Measurements from ENCODE around the gene OR52B6. TPM values are rescaled to one million over a fixed set of nuclear protein-coding genes. Genes with fewer than 3 reads are reported as not detected.

Gene OR52B6
- total and polyA plus RNA-seq, 10 of the 15 experiments (the other 5 are each of a cell fraction or from before 2014, with no cell fraction given), result 0.07 TPM; not detected in 9

- TF ChIP-seq KDM1A (IDR thresholded peaks at IDR 0.05; ENCODE audit: borderline replicate concordance) (no peak), TCF3 (IDR thresholded peaks at IDR 0.05; ENCODE audit: borderline replicate concordance, insufficient read depth, low read depth, low read length) (no peak)
Measured at GRCh38 chr11:5548440-5548839, 32.2 kb upstream of the OR52B6 start, which contains the start of gene OR52H1 (continued).

- SMC1A ChIA-PET (ENCODE audit: uncharacterized antibody, unreplicated experiment), result interaction anchor here (1.3 kb wide), 1 partner anchor 22 kb away, joined by 3 read pairs; no protein-coding TSS in a partner anchor
- ATAC-seq (peak; percentile 78), DNase-seq (ENCODE audit: low read depth, low spot score) (peak; percentile 8), FAIRE-seq (no peak)
- BruUV-seq (replicated peaks), result no TSS peak
- no peak overlapping the region for H3K4me2 ChIP-seq (ENCODE audit: control insufficient read depth, insufficient read depth)
- no peaks in the 10 kb centered on the region for H4K20me1 ChIP-seq (ENCODE audit: control insufficient read depth, insufficient read depth)
- intact Hi-C loops (cut with micrococcal nuclease; ENCODE audit: unreplicated experiment) (loop anchor here (5.0 to 10.0 kb wide), 2 partner anchors 257 to 426 kb away; partner anchors contain the start of gene OR52N2), in situ Hi-C loops (cut with MboI) (no loop called here)
- H3K9me3 ChIP-seq (replicated peaks; ENCODE audit: control insufficient read depth, insufficient read depth, low read length), result no peaks in the 10 kb centered on the region
- H3K79me2 ChIP-seq (ENCODE audit: control insufficient read depth, insufficient read depth, low read length), result no peaks in the 10 kb centered on the region
- H3K4me1 ChIP-seq (ENCODE audit: control insufficient read depth, insufficient read depth, low read length), result no peaks in the 10 kb centered on the region
- no peaks in the 10 kb centered on the region for H3K36me3 ChIP-seq (ENCODE audit: control insufficient read depth in 2 of 2, insufficient read depth in 2 of 2, low read length in 1 of 2)
- TF ChIP-seq MLLT1 (IDR thresholded peaks at IDR 0.05) (no peak), ATF7 (IDR thresholded peaks at IDR 0.05; ENCODE audit: low read depth) (0 out of 2 replicates have a peak, but pooled peaks have one; percentile 23), IKZF2 (IDR thresholded peaks at IDR 0.05) (peak in 1 of 2 experiments; percentile 29; a peak in 1 of 4 replicates), ATF2 (IDR thresholded peaks at IDR 0.05; ENCODE audit: low read length) (no peak), MTA2 (IDR thresholded peaks at IDR 0.05; ENCODE audit: low read depth) (peak; percentile 52; the same call in 1 of the 2 replicates), NFYB (IDR thresholded peaks at IDR 0.05; ENCODE audit: insufficient read depth, low read depth, low read length) (peak; percentile 57; the same call in 1 of the 2 replicates), BCL11A (IDR thresholded peaks at IDR 0.05; ENCODE audit: low read depth, low read length) (0 out of 2 replicates have a peak, but pooled peaks have one; percentile 7), MEF2A (IDR thresholded peaks at IDR 0.05; ENCODE audit: insufficient read depth, low read depth, low read length) (peak; percentile 25; the same call in 1 of the 2 replicates), EP300 (IDR thresholded peaks at IDR 0.05; ENCODE audit: borderline replicate concordance in 1 of 2, control insufficient read depth in 1 of 2, low read depth in 2 of 2, low read length in 2 of 2) (peak in 1 of 2 experiments; percentile 27; a peak in 1 of 4 replicates)
- H2AFZ ChIP-seq (ENCODE audit: control insufficient read depth, low read depth, low read length), result no peak overlapping the region
- CTCF ChIA-PET, result interaction anchor here (1.3 kb wide), 1 partner anchor 272 kb away, joined by 3 read pairs; no protein-coding TSS in a partner anchor
- POLR2A ChIA-PET, result no interaction called here
- RAD21 ChIA-PET (ENCODE audit: unreplicated experiment), result interaction anchor here (1.5 to 1.8 kb wide), 2 partner anchors 74 to 139 kb away, joined by 4 to 6 read pairs; partner anchors contain the start of gene TRIM22
- H3K27me3 ChIP-seq (replicated peaks in 1 of 2; ENCODE audit: control insufficient read depth in 2 of 2, insufficient read depth in 2 of 2, low read length in 1 of 2), result no peaks in the 10 kb centered on the region
- 16% methylated on average over 5 of the region's 5 CpGs for WGBS (ENCODE audit: insufficient coverage, insufficient replicate concordance, low lambda C conversion rate, missing lambda C conversion rate)
- H3K27ac ChIP-seq (ENCODE audit: control insufficient read depth, insufficient read depth), result no peak overlapping the region
- H3K4me3 ChIP-seq, result no peak overlapping the region
- H3K9ac ChIP-seq (ENCODE audit: control insufficient read depth, insufficient read depth, low read length), result no peak overlapping the region
Measured at GRCh38 chr11:5550440-5551095, 30.1 kb upstream of the OR52B6 start.

Measured in GM12878 (cell line).